K562 (cell line): ENCODE results near the gene EXT2. TPM values are rescaled to one million over a fixed set of nuclear protein-coding genes. Genes with fewer than 3 reads are reported as not detected.

Experiments
- CHCHD3 ChIP-seq: fragments of 250-450 bp; sonication (Bioruptor Pico); IDR thresholded peaks from 2 replicates; pipeline ENCODE4 v2.1.2; 2022; ENCODE audit warnings: mild to moderate bottlenecking
- CSDE1 ChIP-seq, 2 experiments: fragments of 450-650 bp; IDR thresholded peaks; 2 replicates each; pipeline ENCODE4 v1.6.1; 2016; ENCODE audit warnings: mild to moderate bottlenecking in 1 of 2
- GABPB1 ChIP-seq: sonication (generic); formaldehyde crosslinking; IDR thresholded peaks from 2 replicates; pipeline ENCODE4 v1.8.0; 2022; ENCODE audit warnings: mild to moderate bottlenecking, missing genetic modification reagents
- GATAD2B ChIP-seq: fragments of 450-650 bp; IDR thresholded peaks from 2 replicates; pipeline ENCODE4 v1.6.1; 2017; ENCODE audit warnings: mild to moderate bottlenecking, borderline replicate concordance
- HDAC8 ChIP-seq: fragments of 450-650 bp; IDR thresholded peaks from 2 replicates; pipeline ENCODE4 v1.6.1; 2016; ENCODE audit warnings: mild to moderate bottlenecking, missing genetic modification characterization, moderate library complexity, missing compliant biosample characterization
- HDGF ChIP-seq: fragments of 450-650 bp; IDR thresholded peaks from 2 replicates; pipeline ENCODE4 v1.6.1; 2016
- JUN ChIP-seq, 2 experiments: sonication (generic) in 1 of 2; formaldehyde crosslinking in 1 of 2; IDR thresholded peaks; 2 replicates each; pipeline versions ENCODE4 v1.6.1 to v1.8.0; 2012 to 2022; ENCODE audit warnings: borderline replicate concordance in 2 of 2, mild to moderate bottlenecking in 2 of 2, improper control_type of control experiment in 1 of 2, low read depth in 1 of 2, low read length in 1 of 2, missing genetic modification reagents in 1 of 2
- MTA3 ChIP-seq: fragments of 450-650 bp; formaldehyde crosslinking; IDR thresholded peaks from 2 replicates; pipeline ENCODE4 v1.6.1; 2017; ENCODE audit warnings: mild to moderate bottlenecking, borderline replicate concordance
- NCOA4 ChIP-seq: fragments of 450-650 bp; IDR thresholded peaks from 2 replicates; pipeline ENCODE4 v1.6.1; 2018; ENCODE audit warnings: mild to moderate bottlenecking; ENCODE audit not compliant: partially characterized antibody
- NR2C1 ChIP-seq, 2 experiments: fragments of 450-650 bp; IDR thresholded peaks; 2 replicates each; pipeline ENCODE4 v1.6.1; 2017; ENCODE audit warnings: mild to moderate bottlenecking in 2 of 2, antibody characterized with exemption in 1 of 2, inconsistent platforms in 1 of 2, missing compliant biosample characterization in 1 of 2, missing genetic modification characterization in 1 of 2
- NR3C1 ChIP-seq: sonication (generic); formaldehyde crosslinking; IDR thresholded peaks from 2 replicates; pipeline ENCODE4 v1.8.1; 2022; ENCODE audit warnings: missing genetic modification reagents
- NR4A1 ChIP-seq, 2 experiments: fragments of 250-450 bp in 1 of 2; fragments of 450-650 bp in 1 of 2; sonication (Bioruptor Pico) in 1 of 2; IDR thresholded peaks; 2 replicates each; pipeline versions ENCODE4 v1.4.0 to v1.6.1; 2016 to 2020; ENCODE audit warnings: mild to moderate bottlenecking in 2 of 2, missing compliant biosample characterization in 1 of 2, missing genetic modification characterization in 1 of 2, moderate library complexity in 1 of 2
- RB1 ChIP-seq: fragments of 450-650 bp; IDR thresholded peaks from 2 replicates; pipeline ENCODE4 v1.6.1; 2017; ENCODE audit warnings: low read depth, mild to moderate bottlenecking
- RBM15 ChIP-seq: fragments of 200-400 bp; formaldehyde crosslinking; IDR thresholded peaks from 2 replicates; pipeline ENCODE4 v1.6.1; 2018; ENCODE audit warnings: mild to moderate bottlenecking, low read length, moderate library complexity; ENCODE audit not compliant: insufficient read depth
- SETDB1 ChIP-seq: IDR thresholded peaks from one replicate; pipeline ENCODE4 v1.6.1; 2012; ENCODE audit warnings: low read length, control low read depth, inconsistent platforms
- SMARCC2 ChIP-seq: fragments of 450-650 bp; IDR thresholded peaks from 2 replicates; pipeline ENCODE4 v1.6.1; 2017; ENCODE audit warnings: antibody characterized with exemption, moderate library complexity, mild to moderate bottlenecking, low read depth
- SUPT5H ChIP-seq: fragments of 450-650 bp; IDR thresholded peaks from 2 replicates; pipeline ENCODE4 v1.6.1; 2016
- TOE1 ChIP-seq, 2 experiments: fragments of 450-650 bp in 1 of 2; sonication (generic) in 1 of 2; formaldehyde crosslinking in 1 of 2; IDR thresholded peaks; 2 replicates each; pipeline versions ENCODE4 v1.7.1 to v1.8.0; 2016 to 2022; ENCODE audit warnings: borderline replicate concordance in 2 of 2, mild to moderate bottlenecking in 2 of 2, antibody characterized with exemption in 1 of 2, inconsistent platforms in 1 of 2, low read depth in 1 of 2, missing genetic modification reagents in 1 of 2, moderate library complexity in 1 of 2
- ZNF584 ChIP-seq: fragments of 200-800 bp; sonication (Bioruptor generic); IDR thresholded peaks from 2 replicates; pipeline ENCODE4 v1.6.1; 2016; ENCODE audit warnings: low read depth, mild to moderate bottlenecking, missing genetic modification characterization, missing compliant biosample characterization
- ZNF644 ChIP-seq: fragments of 200-800 bp; sonication (Bioruptor generic); IDR thresholded peaks from 2 replicates; pipeline ENCODE4 v1.6.1; 2016; ENCODE audit warnings: low read depth, missing genetic modification characterization, missing compliant biosample characterization
- polyA plus RNA-seq, 8 experiments: library from polyadenylated mRNA; depleted of rRNA in 4 of 8; stranded (reverse) in 5 of 8; unstranded in 3 of 8; fragments of >200 nt; fragmentation: Nextera tagmentation in 2 of 8; fragmentation: Illumina TruSeq in 1 of 8; extraction: Ambion mirVana in 2 of 8; extraction: Trizol in 1 of 8; gene quantifications; 2 replicates each; pipeline versions ENCODE4 v1.2.1 to v1.2.3, GENCODE V29; 2011 to 2014; ENCODE audit warnings: inconsistent platforms in 1 of 8, missing spikeins in 1 of 8
- total RNA-seq, 7 experiments: library from RNA; depleted of rRNA in 6 of 7; stranded (reverse); fragments of >200 nt in 6 of 7; fragmentation: Illumina TruSeq in 2 of 7; extraction: Trizol in 2 of 7; gene quantifications; 2 replicates each; pipeline versions ENCODE4 v1.2.1 to v1.2.3, GENCODE V29; 2011 to 2021; ENCODE audit warnings: low replicate concordance in 1 of 7
- TF ChIP-seq, protein P1 (sequence below): fragments of 250-450 bp; sonication (Bioruptor Pico); IDR thresholded peaks from 2 replicates; pipeline ENCODE4 v1.4.0; 2020; ENCODE audit warnings: mild to moderate bottlenecking, moderate library complexity
- TF ChIP-seq, protein P2 (sequence below): conservative IDR thresholded peaks from 2 replicates; pipeline ENCODE4 v1.6.1; 2011; ENCODE audit warnings: low read depth, mild to moderate bottlenecking, low read length; ENCODE audit not compliant: control insufficient read depth

The EXT2 gene
- total and polyA plus RNA-seq, 9 of the 15 experiments (the other 6 are each of a cell fraction or from before 2014, with no cell fraction given): 7.5 to 52.1 (median 38.1) TPM

DNA sequence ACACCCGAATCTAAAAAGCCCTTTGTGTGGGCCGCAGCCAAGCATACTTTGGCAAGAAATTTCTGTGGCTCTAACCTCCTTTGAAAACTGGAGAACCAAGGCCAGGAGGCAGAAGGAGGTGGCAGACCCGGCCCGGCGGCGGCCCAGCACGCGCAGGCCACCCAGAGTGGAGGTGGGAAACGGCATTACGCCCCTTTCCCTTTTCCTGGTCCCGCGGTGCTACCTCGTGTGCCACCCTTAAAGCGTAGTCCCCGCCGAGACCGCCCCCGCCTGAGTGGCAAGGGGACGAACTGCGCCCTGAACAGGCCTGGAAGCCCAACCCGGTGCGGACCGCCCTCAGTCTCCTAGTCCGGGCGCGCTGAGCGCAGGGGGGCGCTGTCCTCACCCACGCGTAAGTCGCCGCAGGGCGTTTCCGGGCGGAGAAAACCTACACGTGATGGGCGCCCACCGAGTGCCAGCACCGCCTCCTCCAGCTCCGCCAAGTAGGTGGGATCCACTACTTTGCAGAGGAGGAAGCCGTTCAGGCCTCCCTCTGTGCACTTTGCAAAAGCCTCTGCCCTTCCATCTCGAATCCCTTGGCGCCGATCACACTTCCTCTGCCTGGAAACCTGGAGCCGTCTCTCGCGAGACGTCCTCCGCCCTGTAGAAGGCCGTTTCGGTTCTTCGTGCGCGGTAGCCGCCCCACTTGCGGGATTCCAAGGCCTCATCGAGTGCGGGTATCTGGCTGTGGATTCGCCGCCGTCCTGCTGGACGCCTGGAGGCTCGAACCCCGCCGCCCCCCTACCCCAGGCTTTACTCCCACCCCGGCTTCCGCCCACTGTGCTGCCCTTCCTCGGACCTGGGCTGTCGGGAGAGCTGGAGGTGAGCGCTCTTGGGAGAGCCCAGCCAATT lies 29.4 kb upstream of the EXT2 start, which contains the start of gene ACCS (continued):
- TF ChIP-seq RB1 (peak; percentile 85), SETDB1 (no peak), CHCHD3 (no peak), HDGF (no peak), NR4A1 (CRISPR knock-in tag; IDR thresholded peaks at IDR 0.05) (0 out of 2 replicates have a peak, but pooled peaks have one; percentile 61), NR4A1 (tag; IDR thresholded peaks at IDR 0.05) (0 out of 2 replicates have a peak, but pooled peaks have one; percentile 66), GABPB1 (CRISPR knock-in tag) (peak; percentile 76; the same call in 1 of the 2 replicates), TOE1 (IDR thresholded peaks at IDR 0.05; ENCODE audit: borderline replicate concordance) (peak; percentile 80; the same call in 1 of the 2 replicates), TOE1 (CRISPR knock-in tag; IDR thresholded peaks at IDR 0.05; ENCODE audit: borderline replicate concordance, low read depth) (0 out of 2 replicates have a peak, but pooled peaks have one; percentile 34), CSDE1 (IDR thresholded peaks at IDR 0.05) (no peak), NCOA4 (no peak), ZNF584 (no peak), SMARCC2 (peak; percentile 67), HDAC8 (tag) (peak; percentile 80; the same call in 1 of the 2 replicates), GATAD2B (peak; percentile 84), RBM15 (no peak), NR3C1 (no peak), JUN (IDR thresholded peaks at IDR 0.05; ENCODE audit: borderline replicate concordance, low read depth, low read length) (0 out of 2 replicates have a peak, but pooled peaks have one; percentile 37), JUN (CRISPR knock-in tag; IDR thresholded peaks at IDR 0.05; ENCODE audit: borderline replicate concordance) (peak; percentile 87; the same call in 1 of the 2 replicates), NR2C1 (IDR thresholded peaks at IDR 0.05) (no peak), NR2C1 (tag; IDR thresholded peaks at IDR 0.05) (peak; percentile 56; the same call in 1 of the 2 replicates), SUPT5H (peak; percentile 86), ZNF644 (tag) (0 out of 2 replicates have a peak, but pooled peaks have one; percentile 36), MTA3 (peak; percentile 96)
- TF ChIP-seq, protein P1, sequence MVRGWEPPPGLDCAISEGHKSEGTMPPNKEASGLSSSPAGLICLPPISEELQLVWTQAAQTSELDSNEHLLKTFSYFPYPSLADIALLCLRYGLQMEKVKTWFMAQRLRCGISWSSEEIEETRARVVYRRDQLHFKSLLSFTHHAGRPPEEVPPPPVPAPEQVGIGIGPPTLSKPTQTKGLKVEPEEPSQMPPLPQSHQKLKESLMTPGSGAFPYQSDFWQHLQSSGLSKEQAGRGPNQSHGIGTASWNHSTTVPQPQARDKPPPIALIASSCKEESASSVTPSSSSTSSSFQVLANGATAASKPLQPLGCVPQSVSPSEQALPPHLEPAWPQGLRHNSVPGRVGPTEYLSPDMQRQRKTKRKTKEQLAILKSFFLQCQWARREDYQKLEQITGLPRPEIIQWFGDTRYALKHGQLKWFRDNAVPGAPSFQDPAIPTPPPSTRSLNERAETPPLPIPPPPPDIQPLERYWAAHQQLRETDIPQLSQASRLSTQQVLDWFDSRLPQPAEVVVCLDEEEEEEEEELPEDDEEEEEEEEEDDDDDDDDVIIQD (CRISPR knock-in tag): no peak
- TF ChIP-seq, protein P2, sequence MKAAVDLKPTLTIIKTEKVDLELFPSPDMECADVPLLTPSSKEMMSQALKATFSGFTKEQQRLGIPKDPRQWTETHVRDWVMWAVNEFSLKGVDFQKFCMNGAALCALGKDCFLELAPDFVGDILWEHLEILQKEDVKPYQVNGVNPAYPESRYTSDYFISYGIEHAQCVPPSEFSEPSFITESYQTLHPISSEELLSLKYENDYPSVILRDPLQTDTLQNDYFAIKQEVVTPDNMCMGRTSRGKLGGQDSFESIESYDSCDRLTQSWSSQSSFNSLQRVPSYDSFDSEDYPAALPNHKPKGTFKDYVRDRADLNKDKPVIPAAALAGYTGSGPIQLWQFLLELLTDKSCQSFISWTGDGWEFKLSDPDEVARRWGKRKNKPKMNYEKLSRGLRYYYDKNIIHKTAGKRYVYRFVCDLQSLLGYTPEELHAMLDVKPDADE: peak; percentile 80
